Spinal cord (tissue), 10 donors: ENCODE measurements around the gene DSCAML1. TPM values are rescaled to one million over a fixed set of nuclear protein-coding genes. Genes with fewer than 3 reads are reported as not detected.

Source experiments
- DNase-seq, 6 donors: peaks; one replicate each; pipeline versions ENCODE4 v3.0.0 to v3.0.0-alpha.2; 2013 to 2015; ENCODE audit warnings: low spot score in 6 of 6, low read depth in 4 of 6
- H3K27ac ChIP-seq: one replicate; pipeline ENCODE4 v1.5.1; 2013; ENCODE audit warnings: low read depth, low read length, control low read depth
- H3K27me3 ChIP-seq: one replicate; pipeline ENCODE4 v1.6.1; 2013; ENCODE audit warnings: low read length; ENCODE audit not compliant: control insufficient read depth, insufficient read depth
- H3K36me3 ChIP-seq: one replicate; pipeline ENCODE4 v1.6.1; 2013; ENCODE audit warnings: low read length; ENCODE audit not compliant: control insufficient read depth, insufficient read depth
- H3K4me1 ChIP-seq: one replicate; pipeline ENCODE4 v1.6.1; 2013; ENCODE audit warnings: low read length; ENCODE audit not compliant: control insufficient read depth, insufficient read depth
- H3K4me3 ChIP-seq: one replicate; pipeline ENCODE4 v1.5.1; 2013; ENCODE audit warnings: low read depth, low read length, control low read depth
- H3K9me3 ChIP-seq: one replicate; pipeline ENCODE4 v1.6.1; 2013; ENCODE audit warnings: low read length; ENCODE audit not compliant: control insufficient read depth, insufficient read depth
- WGBS: methylation state at CpG from one replicate; pipeline ENCODE4 v1.1.5; 2013; ENCODE audit warnings: missing lambda C conversion rate; ENCODE audit not compliant: insufficient coverage; 5-methylcytosine and 5-hydroxymethylcytosine counted together
- polyA plus RNA-seq, 2 donors: library from polyadenylated mRNA; unstranded; fragments of 120-200 nt; gene quantifications; one replicate each; pipeline ENCODE4 v1.2.1, GENCODE V29; 2013; ENCODE audit not compliant: insufficient read length in 2 of 2
- total RNA-seq, 2 donors: library from RNA; depleted of rRNA in 1 of 2; stranded (reverse); fragments of 120-200 nt in 1 of 2; fragments of >200 nt in 1 of 2; gene quantifications; one replicate each; pipeline versions ENCODE4 v1.2.3 to v1.2.4, GENCODE V29; 2013 to 2014
- donor health status: healthy.

DSCAML1 gene
- total and polyA plus RNA-seq, 4 donors, result 3.5 to 14.4 (median 8.2) TPM

DNA sequence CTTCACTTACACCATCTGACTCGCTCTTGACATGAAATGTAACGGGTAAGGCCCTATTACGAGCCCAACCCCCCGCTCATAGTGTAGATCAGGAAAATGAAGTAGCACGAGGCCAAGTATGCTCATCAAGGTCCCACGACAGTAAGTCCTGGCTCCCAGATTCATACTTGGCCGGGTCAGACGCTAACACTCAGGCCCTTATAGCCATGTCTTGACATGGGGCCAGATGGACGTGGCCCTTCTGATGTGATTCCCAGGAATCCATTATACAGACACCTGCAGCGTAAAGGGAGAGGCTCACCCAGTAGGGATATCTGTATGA lies 294.3 kb downstream of the DSCAML1 start:
- no peak for DNase-seq
- Histone ChIP-seq H3K27ac (no peak overlapping the region), H3K4me1 (peaks cover 23% of the 10 kb centered on the region), H3K27me3 (no peaks in the 10 kb centered on the region), H3K36me3 (peaks cover 38% of the 10 kb centered on the region), H3K9me3 (no peaks in the 10 kb centered on the region), H3K4me3 (no peak overlapping the region)
- 80% methylated on average over 10 of the region's 10 CpGs for WGBS

DNA sequence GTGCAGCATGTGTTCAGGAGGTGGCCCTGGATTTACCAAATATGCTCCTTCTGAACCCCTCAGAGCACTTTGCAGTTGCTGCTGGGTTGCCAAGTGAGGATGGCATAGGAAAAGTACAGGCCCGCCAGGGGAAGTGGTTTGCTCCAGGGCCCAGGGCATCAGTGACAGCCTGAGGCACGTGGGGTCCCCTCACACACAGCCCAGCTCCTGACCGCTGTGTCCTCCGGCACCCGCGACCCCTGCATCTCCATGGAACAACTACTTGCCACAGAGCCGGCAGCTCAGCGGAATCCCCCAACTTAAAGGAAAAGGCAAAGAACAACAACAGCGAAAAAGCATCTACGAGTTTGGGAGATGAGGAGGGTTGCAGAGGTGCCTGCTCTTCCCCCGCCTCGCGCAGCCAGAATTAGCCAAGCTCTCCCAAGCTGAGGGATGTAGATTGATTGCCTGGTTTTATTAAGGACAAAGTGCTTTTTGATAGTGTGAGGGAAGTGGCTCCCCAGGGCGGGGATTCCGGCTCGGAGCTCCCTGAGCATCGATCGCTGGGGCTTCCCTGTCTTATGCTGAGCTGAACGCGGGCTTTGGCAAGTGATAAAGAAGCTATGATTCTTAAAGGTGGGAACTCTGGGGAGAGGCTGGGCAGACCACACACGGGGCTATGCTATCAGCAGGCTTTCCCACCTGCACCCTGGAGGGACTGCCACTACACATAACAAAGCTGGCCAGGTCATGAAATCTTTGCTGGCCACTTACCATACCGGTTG lies 294.8 kb downstream of the DSCAML1 start:
- no peaks in the 10 kb centered on the region for H3K27me3 ChIP-seq
- 29% methylated on average over 19 of the region's 22 CpGs for WGBS
- peaks cover 29% of the 10 kb centered on the region for H3K4me1 ChIP-seq
- H3K36me3 ChIP-seq, result peaks cover 42% of the 10 kb centered on the region
- H3K9me3 ChIP-seq, result no peaks in the 10 kb centered on the region
- peak in 1 of 6 donors; percentile 71 for DNase-seq
- no peak overlapping the region for H3K27ac ChIP-seq
- H3K4me3 ChIP-seq, result no peak overlapping the region

DNA sequence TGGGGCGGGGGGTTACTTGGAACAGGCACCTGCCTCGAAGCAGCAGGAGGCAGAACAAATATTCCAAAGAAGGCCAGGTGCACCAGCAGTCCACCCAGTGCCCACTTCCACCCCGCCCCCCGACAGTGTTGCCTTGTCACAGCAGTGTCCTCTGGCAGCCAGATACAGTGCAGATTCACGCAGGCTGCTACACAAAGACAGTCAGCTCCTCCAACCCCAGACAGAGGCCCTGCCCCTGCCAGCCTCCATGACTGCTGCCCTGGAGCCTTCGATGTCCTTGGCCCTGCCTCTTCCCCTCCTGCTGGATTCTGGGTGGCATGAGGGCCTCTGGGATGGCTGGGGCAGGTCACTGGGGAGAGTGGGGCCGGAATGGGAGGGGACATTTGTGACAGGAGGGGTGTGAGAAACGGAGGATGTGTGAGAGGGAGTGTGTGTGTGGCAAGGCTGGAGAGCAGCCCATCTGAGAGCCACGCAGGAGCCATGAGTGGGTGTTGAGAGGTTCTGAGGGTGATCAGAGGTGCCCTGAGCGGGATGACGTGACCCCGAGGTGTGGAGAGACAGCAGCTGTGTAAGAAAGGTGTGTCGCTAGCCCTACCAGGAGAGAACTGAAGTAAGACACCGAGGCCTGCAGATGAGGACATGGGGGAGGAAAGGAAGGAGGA lies 295.6 kb downstream of the DSCAML1 start:
- H3K27ac ChIP-seq, result no peak overlapping the region
- peaks cover 43% of the 10 kb centered on the region for H3K36me3 ChIP-seq
- DNase-seq, result no peak
- H3K27me3 ChIP-seq, result no peaks in the 10 kb centered on the region
- 81% methylated on average over 13 of the region's 14 CpGs for WGBS
- no peak overlapping the region for H3K4me3 ChIP-seq
- peaks cover 32% of the 10 kb centered on the region for H3K4me1 ChIP-seq
- H3K9me3 ChIP-seq, result no peaks in the 10 kb centered on the region

- Histone ChIP-seq H3K4me1 (peaks cover 37% of the 10 kb centered on the region), H3K9me3 (no peaks in the 10 kb centered on the region), H3K36me3 (peaks cover 28% of the 10 kb centered on the region), H3K27ac (no peak overlapping the region), H3K27me3 (no peaks in the 10 kb centered on the region), H3K4me3 (no peak overlapping the region)
- WGBS, result 79% methylated on average over 4 of the region's 6 CpGs
- DNase-seq, result no peak
Measured at GRCh38 chr11:117498791-117499190, 298.2 kb downstream of the DSCAML1 start.

- H3K9me3 ChIP-seq, result no peaks in the 10 kb centered on the region
- H3K4me3 ChIP-seq, result no peak overlapping the region
- H3K4me1 ChIP-seq, result peaks cover 39% of the 10 kb centered on the region
- peaks cover 24% of the 10 kb centered on the region for H3K36me3 ChIP-seq
- WGBS, result 72% methylated on average over 7 of the region's 11 CpGs
- H3K27me3 ChIP-seq, result no peaks in the 10 kb centered on the region
- H3K27ac ChIP-seq, result no peak overlapping the region
- peak in 1 of 6 donors; percentile 38 for DNase-seq
Measured at GRCh38 chr11:117497206-117497951, 299.6 kb downstream of the DSCAML1 start.

DNA sequence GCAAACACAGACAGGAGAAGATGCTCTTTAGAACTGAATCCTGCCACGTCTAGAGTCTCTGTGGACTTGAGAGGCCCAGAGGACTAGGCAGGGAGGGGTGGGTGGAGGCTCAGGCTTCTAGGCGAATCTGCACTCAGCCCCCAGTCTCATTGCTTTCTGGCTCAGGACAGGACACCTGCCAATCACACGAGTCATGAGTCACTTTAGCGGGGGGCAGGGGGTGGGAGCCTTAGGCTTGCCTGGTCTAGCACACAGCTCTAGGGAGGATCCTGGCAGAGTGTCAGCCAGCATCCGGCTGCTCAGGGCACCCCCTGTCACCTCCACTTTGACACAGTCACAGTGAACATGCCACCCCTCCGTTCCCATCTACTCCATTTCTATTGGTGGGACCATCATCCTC lies 301.7 kb downstream of the DSCAML1 start:
- DNase-seq, result no peak
- Histone ChIP-seq H3K27me3 (no peaks in the 10 kb centered on the region), H3K4me1 (peaks cover 37% of the 10 kb centered on the region), H3K4me3 (no peak overlapping the region), H3K9me3 (no peaks in the 10 kb centered on the region), H3K36me3 (peaks cover 17% of the 10 kb centered on the region), H3K27ac (no peak overlapping the region)
- WGBS, result 85% methylated on average over 6 of the region's 6 CpGs

DNA sequence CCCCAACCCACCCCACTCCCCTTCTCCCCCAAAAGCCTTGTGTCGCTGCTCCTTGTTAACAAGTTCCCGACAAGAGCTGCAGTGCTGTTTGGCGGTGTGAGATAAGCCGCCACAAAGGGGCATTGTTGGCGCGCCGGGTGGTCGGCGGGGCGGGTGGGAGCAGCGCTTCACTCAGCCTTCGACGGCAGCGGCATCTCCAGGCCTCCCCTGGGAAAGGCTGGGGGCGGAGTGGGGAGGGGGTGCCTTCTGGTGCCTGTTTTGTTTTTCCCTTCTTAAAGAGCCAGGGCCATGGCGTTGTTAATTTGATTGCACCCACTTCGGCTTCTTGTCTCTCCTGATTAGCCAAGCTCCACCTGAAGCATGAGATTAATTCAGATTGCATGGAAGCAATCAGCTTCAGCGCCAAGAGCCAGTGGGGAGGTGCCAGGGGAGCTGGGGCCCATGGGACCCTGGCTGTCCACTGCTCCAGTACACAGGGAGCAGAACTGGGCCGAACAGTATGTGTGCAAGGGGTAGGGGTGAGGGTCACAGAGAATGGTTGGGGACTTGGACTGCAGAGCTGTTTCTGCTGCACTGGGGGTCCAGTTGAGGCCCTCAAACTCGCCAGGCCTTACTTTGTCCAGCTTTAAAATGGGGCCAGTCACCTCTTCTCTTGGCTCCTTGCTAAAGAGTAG lies 304.3 kb downstream of the DSCAML1 start:
- no peaks in the 10 kb centered on the region for H3K9me3 ChIP-seq
- DNase-seq, result peak in 4 of 6 donors; percentile 32 to 92 (median 64)
- no peak overlapping the region for H3K4me3 ChIP-seq
- WGBS, result 14% methylated on average over 19 of the region's 20 CpGs
- peaks cover 42% of the 10 kb centered on the region for H3K4me1 ChIP-seq
- no peaks in the 10 kb centered on the region for H3K27me3 ChIP-seq
- H3K27ac ChIP-seq, result no peak overlapping the region
- H3K36me3 ChIP-seq, result peaks cover 8% of the 10 kb centered on the region

- peak in 1 of 6 donors; percentile 50 for DNase-seq
- Histone ChIP-seq H3K4me3 (no peak overlapping the region), H3K9me3 (no peaks in the 10 kb centered on the region), H3K27ac (no peak overlapping the region), H3K36me3 (no peaks in the 10 kb centered on the region), H3K27me3 (no peaks in the 10 kb centered on the region), H3K4me1 (peaks cover 33% of the 10 kb centered on the region)
- WGBS, result 54% methylated on average over 5 of the region's 6 CpGs
Measured at GRCh38 chr11:117490911-117491310, 306.1 kb downstream of the DSCAML1 start.

DNA sequence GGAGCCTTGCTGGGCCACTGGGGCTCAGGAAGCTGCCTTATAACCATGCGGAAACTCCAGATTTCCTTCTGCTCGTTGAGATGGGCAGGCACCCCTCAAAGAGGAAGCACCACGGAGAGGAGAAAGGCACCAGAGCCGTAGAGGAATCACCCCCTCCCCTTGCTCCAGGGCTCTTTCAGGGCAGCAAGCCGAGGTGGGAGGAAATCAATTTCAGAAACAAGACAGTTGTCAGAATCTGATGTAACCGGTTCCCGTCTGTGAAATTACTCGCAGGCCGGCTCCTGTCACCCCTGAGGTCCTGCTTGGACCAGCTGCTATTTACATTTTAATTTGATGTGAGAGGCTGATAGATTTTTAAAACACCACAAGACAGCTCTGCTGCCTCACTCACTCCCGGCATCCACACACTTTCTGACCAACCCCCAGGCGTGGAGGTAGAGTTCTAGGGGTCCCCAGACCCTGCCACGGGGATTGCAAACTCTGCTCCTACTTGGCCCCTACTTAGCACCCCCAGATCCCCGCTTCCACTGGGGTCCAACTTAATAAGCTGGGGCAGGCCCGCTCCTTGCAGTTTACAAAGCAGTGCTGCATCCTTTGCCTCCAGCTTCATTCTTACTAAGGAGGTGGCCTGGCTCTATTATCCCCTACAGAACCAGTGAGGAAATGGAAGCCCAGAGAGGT lies 306.9 kb downstream of the DSCAML1 start:
- Histone ChIP-seq H3K4me3 (no peak overlapping the region), H3K4me1 (peaks cover 31% of the 10 kb centered on the region), H3K27ac (no peak overlapping the region), H3K36me3 (no peaks in the 10 kb centered on the region), H3K27me3 (no peaks in the 10 kb centered on the region), H3K9me3 (no peaks in the 10 kb centered on the region)
- WGBS, result 65% methylated on average over 3 of the region's 14 CpGs
- peak in 1 of 6 donors; percentile 46 for DNase-seq
